ENCODE data around the gene EEA1.

GRCh38 chr12:92810370-92810769 lies 118.7 kb downstream of the EEA1 start:
- TF ChIP-seq CTCF (IDR thresholded peaks at IDR 0.05) = no peak
- TF ChIP-seq POLR2A (IDR thresholded peaks at IDR 0.05) = no peak
